ENCODE measurements around the gene IAH1.

Gene IAH1

DNA sequence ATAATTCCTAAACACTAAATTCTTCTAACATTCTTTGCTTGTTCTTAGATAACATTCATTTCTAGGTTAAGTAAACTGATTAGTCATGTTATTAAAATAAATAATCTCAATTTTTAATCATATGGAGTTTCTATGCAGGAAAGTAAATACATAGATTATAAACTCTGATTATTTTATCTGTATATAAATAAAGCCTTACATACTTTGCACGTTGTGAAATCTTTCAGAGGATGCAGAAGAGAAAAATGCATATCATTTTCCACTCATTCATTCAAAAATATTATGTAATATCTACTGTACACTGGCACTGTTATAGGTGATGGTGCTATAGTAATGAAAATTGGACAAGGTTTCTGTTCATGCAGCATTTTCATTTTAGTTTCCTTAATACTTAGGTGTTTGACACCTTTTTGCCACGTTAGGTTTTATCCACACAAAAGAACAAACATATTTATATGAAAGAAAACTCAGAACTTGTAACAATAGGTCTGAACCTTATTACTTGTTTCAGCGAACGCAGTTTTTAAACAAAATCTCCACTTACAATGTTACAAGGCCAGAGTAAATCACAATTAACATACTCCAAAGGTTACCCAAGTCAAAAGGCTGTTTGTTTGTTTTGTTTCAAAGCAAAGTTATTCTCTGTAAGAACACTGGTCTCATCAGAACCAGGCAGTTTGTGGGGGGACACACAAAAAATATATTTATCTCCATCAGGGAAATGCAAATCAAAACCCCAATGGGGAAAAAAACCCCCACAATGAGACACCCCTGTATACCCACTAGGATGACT is 53.8 kb downstream of the IAH1 start:
- no peak for DNase-seq (ENCODE audit: low spot score)

DNA sequence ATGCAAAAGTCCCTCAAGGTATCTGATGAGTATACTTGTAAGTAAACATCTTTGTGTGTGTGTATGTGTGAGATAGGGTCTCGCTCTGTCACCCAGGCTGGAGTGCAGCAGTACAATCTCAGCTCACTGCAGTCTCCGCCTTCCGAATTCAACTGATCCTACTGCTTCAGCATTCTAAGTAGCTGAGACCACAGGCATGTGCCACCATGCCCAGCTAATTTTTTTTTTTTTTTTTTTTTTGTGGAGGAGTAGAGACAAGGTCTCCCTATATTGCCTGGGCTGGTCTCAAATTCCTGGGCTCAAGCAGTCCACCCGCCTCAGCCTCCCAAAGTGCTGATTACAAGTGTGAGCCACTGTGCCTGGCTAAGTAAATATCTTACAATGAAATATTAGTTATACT is 58.1 kb downstream of the IAH1 start:
- no peak for DNase-seq (ENCODE audit: low spot score)

DNA sequence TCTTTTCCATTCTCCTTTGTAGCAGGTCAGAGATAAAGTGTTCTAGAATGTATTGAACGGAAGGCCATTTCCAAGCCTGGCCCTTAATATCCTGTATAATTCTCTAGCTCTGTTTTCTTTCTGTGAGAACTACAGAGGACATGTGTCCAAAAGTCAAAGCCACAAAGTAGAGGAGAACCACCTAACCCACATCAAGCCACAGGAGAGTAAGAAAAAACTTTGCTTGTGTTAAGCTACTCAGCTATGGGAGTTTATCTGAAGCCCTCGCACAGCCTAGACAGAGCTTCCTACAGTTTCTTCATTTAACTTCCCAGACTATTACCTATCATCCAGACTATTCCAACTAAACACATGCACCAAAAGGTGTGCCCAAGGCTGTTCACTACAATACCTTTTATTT is 59.3 kb downstream of the IAH1 start:
- no peak for DNase-seq (ENCODE audit: low spot score)

DNA sequence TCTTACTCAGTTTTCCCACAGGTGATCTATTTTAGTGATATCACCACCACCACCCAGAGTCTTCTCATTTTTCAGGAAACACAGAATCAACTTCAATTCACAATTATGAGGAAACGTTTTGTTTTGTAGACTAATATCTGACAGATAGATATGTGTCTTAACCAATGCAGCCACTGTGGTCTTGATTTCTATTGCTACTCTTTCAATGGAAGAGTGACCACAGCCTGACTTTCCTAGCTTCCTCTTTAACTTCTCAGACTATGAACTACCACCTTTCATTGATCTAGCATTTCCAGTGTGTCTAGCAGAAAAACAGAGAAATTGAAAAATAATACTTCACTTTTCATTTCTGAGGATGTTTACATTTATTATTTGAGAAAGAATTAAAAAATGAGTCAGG is 60.8 kb downstream of the IAH1 start:
- no peak for DNase-seq (ENCODE audit: low spot score)

DNA sequence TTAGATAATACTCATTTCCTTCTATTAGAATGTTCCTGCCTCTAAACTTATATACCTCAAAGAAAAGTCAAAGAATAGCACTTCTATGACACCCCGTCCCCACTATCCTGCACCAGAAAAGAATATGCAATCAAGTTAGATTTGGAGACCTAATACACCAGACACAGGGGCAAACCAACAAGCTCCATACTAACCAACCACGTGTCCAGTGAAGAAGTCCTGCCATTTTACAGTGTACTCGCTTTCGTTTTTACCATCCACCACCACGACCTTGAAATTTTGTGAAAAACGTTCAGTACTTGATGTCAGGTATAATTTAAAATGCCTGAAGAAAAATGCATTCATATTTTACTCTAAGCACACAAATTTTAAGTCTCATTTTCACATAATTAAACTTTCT is 62.2 kb downstream of the IAH1 start:
- DNase-seq (ENCODE audit: low spot score), result no peak

DNA sequence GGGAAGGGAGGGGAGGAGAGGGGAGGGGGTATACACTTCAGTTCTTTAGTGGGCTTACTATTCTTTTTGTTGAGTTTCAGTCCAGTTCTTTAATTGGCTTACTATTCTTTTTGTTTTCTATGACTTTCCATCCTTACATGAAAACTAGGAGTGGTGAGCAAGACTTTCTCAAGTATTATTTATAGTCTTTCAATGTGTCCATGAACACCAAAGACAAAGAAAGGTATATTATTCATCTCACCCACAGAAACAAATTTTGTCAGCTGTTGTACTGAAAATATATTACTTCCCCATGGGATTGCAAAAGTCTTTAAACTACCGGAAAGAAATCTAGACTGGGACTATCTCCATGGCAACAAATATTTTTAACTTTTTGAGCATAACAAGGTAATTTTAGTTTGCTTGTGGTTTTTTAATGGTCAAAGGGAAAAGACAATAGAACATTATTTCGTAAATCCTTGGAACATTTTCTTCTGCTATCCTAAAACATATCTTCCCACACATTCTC is 63.7 kb downstream of the IAH1 start:
- no peak for DNase-seq (ENCODE audit: low spot score)
